IPS-20b (cell line): ENCODE measurements around the gene SCAF4.

Experiments used
- H3K27ac ChIP-seq: one replicate; pipeline ENCODE4 v1.5.1; 2013; ENCODE audit warnings: low read length
- H3K27me3 ChIP-seq: 2 replicates; pipeline ENCODE4 v1.6.1; 2013; ENCODE audit warnings: mild to moderate bottlenecking, low read length, inconsistent platforms; ENCODE audit not compliant: insufficient read depth
- H3K36me3 ChIP-seq: 2 replicates; pipeline ENCODE4 v1.6.1; 2013; ENCODE audit warnings: low read depth, mild to moderate bottlenecking, inconsistent platforms, low read length, moderate library complexity; ENCODE audit not compliant: insufficient read depth
- H3K4me1 ChIP-seq: 2 replicates; pipeline ENCODE4 v1.6.1; 2013; ENCODE audit warnings: mild to moderate bottlenecking, control low read depth, inconsistent platforms, low read length, moderate library complexity; ENCODE audit not compliant: insufficient read depth
- H3K4me3 ChIP-seq: 2 replicates; pipeline ENCODE4 v1.5.1; 2013; ENCODE audit warnings: mild to moderate bottlenecking, low read length, inconsistent platforms
- H3K9ac ChIP-seq: 2 replicates; pipeline ENCODE4 v1.6.1; 2013; ENCODE audit warnings: low read depth, mild to moderate bottlenecking, inconsistent platforms, low read length, moderate library complexity
- H3K9me3 ChIP-seq: 2 replicates; pipeline ENCODE4 v1.6.1; 2013; ENCODE audit warnings: mild to moderate bottlenecking, low read depth, low read length, inconsistent platforms; ENCODE audit not compliant: insufficient read depth

The SCAF4 gene

GRCh38 chr21:31711326-31711725 lies 20.6 kb downstream of the SCAF4 start:
- no peaks in the 10 kb centered on the region for H3K9me3 ChIP-seq
- H3K36me3 ChIP-seq: no peaks in the 10 kb centered on the region
- H3K4me1 ChIP-seq: peaks cover 38% of the 10 kb centered on the region
- H3K27ac ChIP-seq: no peak overlapping the region
- H3K9ac ChIP-seq: no peak overlapping the region
- no peaks in the 10 kb centered on the region for H3K27me3 ChIP-seq
- H3K4me3 ChIP-seq: no peak overlapping the region

DNA sequence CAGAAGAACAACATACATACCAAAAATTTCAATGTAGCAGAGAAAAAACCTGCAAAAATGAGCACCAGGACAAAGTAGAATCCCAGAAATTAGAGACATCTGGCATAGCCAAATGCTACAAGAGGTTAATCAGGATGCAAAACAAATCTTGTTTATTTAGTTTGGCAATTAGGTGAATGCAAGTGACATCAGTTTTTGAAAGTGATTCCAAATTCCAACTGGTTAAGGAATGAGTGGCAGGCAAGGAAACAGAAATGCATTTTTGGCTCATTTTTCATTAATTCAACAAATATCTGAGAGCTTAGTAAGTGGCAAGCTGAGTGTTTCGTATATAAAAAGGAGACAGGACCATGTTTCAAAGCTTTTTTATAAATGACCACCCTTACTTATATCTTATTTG lies 21.3 kb downstream of the SCAF4 start:
- H3K4me3 ChIP-seq: no peak overlapping the region
- no peaks in the 10 kb centered on the region for H3K27me3 ChIP-seq
- H3K9me3 ChIP-seq: no peaks in the 10 kb centered on the region
- H3K4me1 ChIP-seq: peaks cover 31% of the 10 kb centered on the region
- H3K27ac ChIP-seq: no peak overlapping the region
- no peak overlapping the region for H3K9ac ChIP-seq
- peaks cover 4% of the 10 kb centered on the region; the same call in 1 of the 2 replicates for H3K36me3 ChIP-seq

GRCh38 chr21:31708541-31708940 lies 23.4 kb downstream of the SCAF4 start:
- no peak overlapping the region for H3K27ac ChIP-seq

DNA sequence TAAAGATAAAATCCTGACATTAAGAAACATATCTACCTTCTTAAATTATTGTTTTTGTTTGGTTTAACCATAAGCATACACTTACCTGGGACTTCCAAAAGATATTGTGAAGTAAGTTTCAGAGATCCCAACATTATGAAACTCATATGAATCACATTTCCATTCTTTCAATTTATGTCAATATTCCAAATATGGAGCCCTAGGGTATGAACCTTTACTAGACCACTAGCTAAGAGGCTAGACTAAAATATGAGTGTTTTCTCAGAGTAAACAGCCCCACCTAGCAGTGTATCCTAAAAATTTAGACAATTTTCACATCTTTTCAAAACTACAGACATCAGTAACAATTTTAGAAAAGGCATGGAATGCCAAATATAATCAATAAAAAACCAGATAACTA lies 24.4 kb downstream of the SCAF4 start:
- no peaks in the 10 kb centered on the region for H3K9me3 ChIP-seq
- H3K4me3 ChIP-seq: no peak overlapping the region
- no peak overlapping the region for H3K9ac ChIP-seq
- H3K27me3 ChIP-seq: no peaks in the 10 kb centered on the region
- H3K27ac ChIP-seq: no peak overlapping the region
- peaks cover 32% of the 10 kb centered on the region for H3K36me3 ChIP-seq
- peaks cover 11% of the 10 kb centered on the region for H3K4me1 ChIP-seq

More at GRCh38 chr21:31708541-31708940, 23.4 kb downstream of the SCAF4 start:
- Histone ChIP-seq H3K9ac (no peak overlapping the region), H3K4me3 (no peak overlapping the region), H3K9me3 (no peaks in the 10 kb centered on the region), H3K36me3 (peaks cover 22% of the 10 kb centered on the region), H3K4me1 (peaks cover 15% of the 10 kb centered on the region), H3K27me3 (no peaks in the 10 kb centered on the region)

GRCh38 chr21:31706562-31706961 lies 25.4 kb downstream of the SCAF4 start:
- peaks cover 41% of the 10 kb centered on the region for H3K36me3 ChIP-seq
- H3K9ac ChIP-seq: no peak overlapping the region
- peaks cover 11% of the 10 kb centered on the region for H3K4me1 ChIP-seq
- no peaks in the 10 kb centered on the region for H3K27me3 ChIP-seq
- no peaks in the 10 kb centered on the region for H3K9me3 ChIP-seq
- no peak overlapping the region for H3K27ac ChIP-seq
- no peak overlapping the region for H3K4me3 ChIP-seq

- H3K9me3 ChIP-seq: no peaks in the 10 kb centered on the region
- H3K36me3 ChIP-seq: peaks cover 98% of the 10 kb centered on the region
- no peaks in the 10 kb centered on the region for H3K27me3 ChIP-seq
- H3K27ac ChIP-seq: no peak overlapping the region
- H3K9ac ChIP-seq: no peak overlapping the region
- H3K4me3 ChIP-seq: no peak overlapping the region
- H3K4me1 ChIP-seq: no peaks in the 10 kb centered on the region
These were observed 31.9 kb downstream of the SCAF4 start for GRCh38 chr21:31700040-31700439.

DNA sequence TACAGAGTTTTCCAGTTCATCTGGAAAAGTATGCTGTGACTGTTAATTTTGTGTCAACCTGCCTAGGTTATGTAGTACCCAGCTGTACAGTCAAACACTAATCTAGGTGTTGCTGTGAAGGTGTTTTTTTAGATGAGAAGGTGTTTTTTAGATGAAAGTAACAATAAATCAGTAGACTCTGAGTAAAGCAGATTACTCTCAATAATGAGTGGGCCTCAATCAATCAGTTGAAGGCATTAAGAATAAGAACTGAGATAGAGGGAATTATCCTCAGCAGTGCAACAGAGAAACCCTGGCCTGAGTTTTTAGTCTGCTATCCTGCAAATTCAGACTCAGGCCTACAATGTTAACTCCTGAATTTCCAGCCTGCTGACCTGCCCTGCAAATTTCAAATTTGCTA lies 33.5 kb downstream of the SCAF4 start:
- no peak overlapping the region for H3K27ac ChIP-seq
- no peaks in the 10 kb centered on the region for H3K9me3 ChIP-seq
- peaks cover 99% of the 10 kb centered on the region for H3K36me3 ChIP-seq
- H3K27me3 ChIP-seq: no peaks in the 10 kb centered on the region
- no peak overlapping the region for H3K9ac ChIP-seq
- no peaks in the 10 kb centered on the region for H3K4me1 ChIP-seq
- no peak overlapping the region for H3K4me3 ChIP-seq

GRCh38 chr21:31696424-31696823 lies 35.5 kb downstream of the SCAF4 start:
- Histone ChIP-seq H3K9ac (no peak overlapping the region), H3K4me3 (no peak overlapping the region), H3K36me3 (peaks cover 99% of the 10 kb centered on the region), H3K27ac (no peak overlapping the region), H3K9me3 (no peaks in the 10 kb centered on the region), H3K27me3 (no peaks in the 10 kb centered on the region), H3K4me1 (no peaks in the 10 kb centered on the region)

DNA sequence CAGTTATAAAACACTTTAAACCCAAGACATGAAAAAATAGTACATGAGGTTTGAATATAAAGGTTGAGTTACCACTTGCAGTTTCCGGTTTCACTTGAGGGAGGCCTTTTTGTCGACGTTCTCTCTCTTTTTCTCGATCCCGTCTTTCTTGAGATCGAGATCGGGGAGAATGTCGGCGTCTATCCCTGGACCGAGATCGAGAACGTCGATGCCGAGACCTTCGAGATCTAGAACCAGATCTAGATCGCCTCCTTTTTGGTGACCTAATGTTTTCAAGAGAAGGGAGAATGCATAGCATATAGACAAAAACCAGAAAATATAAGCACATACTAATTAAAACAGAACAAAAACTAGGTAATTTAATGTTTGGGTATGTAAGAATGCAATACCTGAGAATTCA lies 38.7 kb downstream of the SCAF4 start:
- H3K4me3 ChIP-seq: no peak overlapping the region
- no peak overlapping the region for H3K9ac ChIP-seq
- no peaks in the 10 kb centered on the region for H3K9me3 ChIP-seq
- no peaks in the 10 kb centered on the region for H3K27me3 ChIP-seq
- no peaks in the 10 kb centered on the region for H3K4me1 ChIP-seq
- no peak overlapping the region for H3K27ac ChIP-seq
- peaks cover 100% of the 10 kb centered on the region for H3K36me3 ChIP-seq

DNA sequence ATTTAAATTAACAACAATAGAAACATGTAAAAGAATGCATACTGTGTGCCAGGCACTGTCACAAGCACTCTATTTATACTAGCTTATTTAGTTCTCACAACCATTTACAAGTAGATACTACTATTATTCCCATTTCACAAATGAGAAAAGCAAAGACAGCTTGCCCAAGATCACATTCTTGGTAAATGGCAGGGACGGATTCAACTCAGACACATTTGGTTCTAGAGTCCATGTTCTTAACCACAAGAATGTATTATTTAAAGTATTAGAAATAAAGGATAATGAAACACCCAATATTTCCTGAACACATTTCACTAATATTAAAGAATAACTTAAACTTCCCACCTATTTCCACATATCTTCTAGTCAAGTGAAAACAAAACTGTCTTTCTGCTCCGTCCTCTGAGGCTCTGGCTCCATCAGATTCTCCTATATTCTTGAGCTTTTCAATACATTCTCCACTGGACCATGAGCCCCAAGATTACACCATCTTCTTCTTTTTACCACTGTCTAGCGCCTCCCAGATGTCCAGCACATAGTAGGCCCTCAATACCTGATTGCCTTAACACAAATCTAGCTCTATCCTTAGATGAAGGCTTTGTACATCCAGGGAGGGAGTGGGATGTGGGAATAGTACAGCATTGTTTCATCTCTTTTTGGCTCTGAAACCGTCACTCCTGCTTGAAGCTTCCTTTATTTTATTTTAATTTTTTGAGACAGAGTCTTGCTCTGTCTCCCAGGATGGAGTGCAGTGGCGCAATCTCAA lies 43.1 kb downstream of the SCAF4 start:
- Histone ChIP-seq H3K27me3 (no peaks in the 10 kb centered on the region), H3K4me3 (no peak overlapping the region), H3K36me3 (peaks cover 99% of the 10 kb centered on the region), H3K4me1 (no peaks in the 10 kb centered on the region), H3K9me3 (no peaks in the 10 kb centered on the region), H3K9ac (no peak overlapping the region), H3K27ac (no peak overlapping the region)

GRCh38 chr21:31687108-31687507 lies 44.8 kb downstream of the SCAF4 start:
- Histone ChIP-seq H3K4me1 (no peaks in the 10 kb centered on the region), H3K27me3 (no peaks in the 10 kb centered on the region), H3K4me3 (no peak overlapping the region), H3K9ac (no peak overlapping the region), H3K27ac (no peak overlapping the region), H3K36me3 (peaks cover 99% of the 10 kb centered on the region), H3K9me3 (no peaks in the 10 kb centered on the region)

- Histone ChIP-seq H3K27ac (no peak overlapping the region), H3K36me3 (peaks cover 99% of the 10 kb centered on the region), H3K27me3 (no peaks in the 10 kb centered on the region), H3K9ac (no peak overlapping the region), H3K4me3 (no peak overlapping the region), H3K4me1 (no peaks in the 10 kb centered on the region), H3K9me3 (no peaks in the 10 kb centered on the region)
These were observed 45.5 kb downstream of the SCAF4 start for GRCh38 chr21:31686272-31686915.
